SK-N-MC (cell line): Measurements from ENCODE around the gene PTPRN2.
"Not testable (repeated sequence)": the region's sequence is repeated elsewhere in the genome, so short reads cannot be mapped to it uniquely, and the experiment has no call there.

Source experiments
- DNase-seq: peaks from one replicate; pipeline ENCODE4 v3.0.0-alpha.2; 2011; ENCODE audit warnings: low read depth, low spot score
- H3K27ac ChIP-seq: fragments of 200-600 bp; sonication (generic); 2 replicates; pipeline ENCODE4 v1.5.1; 2016; ENCODE audit warnings: mixed run types
- H3K36me3 ChIP-seq: fragments of 200-600 bp; sonication (generic); 2 replicates; pipeline ENCODE4 v1.6.1; 2017; ENCODE audit warnings: antibody characterized with exemption, low read length, mixed read lengths; ENCODE audit not compliant: insufficient read depth
- H3K4me3 ChIP-seq: fragments of 200-600 bp; sonication (generic); 2 replicates; pipeline ENCODE4 v1.5.1; 2016
- H3K9ac ChIP-seq: fragments of 200-600 bp; sonication (generic); 2 replicates; pipeline ENCODE4 v1.8.0; 2017; ENCODE audit warnings: mixed run types, mixed read lengths; ENCODE audit not compliant: insufficient read length
- H3K9me3 ChIP-seq: fragments of 200-600 bp; sonication (generic); 2 replicates; pipeline ENCODE4 v1.6.1; 2017; ENCODE audit warnings: low read depth, mild to moderate bottlenecking, antibody characterized with exemption, low read length, moderate library complexity, mixed read lengths
- EZH2 ChIP-seq: fragments of 200-600 bp; sonication (generic); IDR thresholded peaks from one replicate; pipeline ENCODE4 v1.6.1; 2017; ENCODE audit warnings: antibody characterized with exemption
- FOXP2 ChIP-seq: optimal IDR thresholded peaks from 2 replicates; pipeline ENCODE3; 2011; ENCODE audit warnings: mild to moderate bottlenecking, moderate library complexity; ENCODE audit not compliant: insufficient read depth; ENCODE audit errors: extremely low read length, control extremely low read depth
- POLR2AphosphoS5 ChIP-seq: IDR thresholded peaks from 2 replicates; pipeline ENCODE4 v1.6.1; 2012; ENCODE audit warnings: mild to moderate bottlenecking, low read depth, low read length, borderline replicate concordance

Gene PTPRN2

GRCh38 chr7:157501581-157501980 lies 1086.0 kb downstream of the PTPRN2 start:
- no peaks in the 10 kb centered on the region for H3K36me3 ChIP-seq
- H3K9ac ChIP-seq: no peak overlapping the region
- H3K9me3 ChIP-seq: no peaks in the 10 kb centered on the region
- no peak for DNase-seq
- no peak overlapping the region for H3K27ac ChIP-seq
- TF ChIP-seq EZH2 (no peak), POLR2AphosphoS5 (no peak), FOXP2 (no peak)
- H3K4me3 ChIP-seq: no peak overlapping the region

GRCh38 chr7:157500989-157501540 lies 1086.6 kb downstream of the PTPRN2 start:
- H3K9me3 ChIP-seq, H3K36me3 ChIP-seq, H3K9ac ChIP-seq, H3K4me3 ChIP-seq, H3K27ac ChIP-seq, DNase-seq: not testable (repeated sequence)

- TF ChIP-seq FOXP2: no peak
- TF ChIP-seq POLR2AphosphoS5: no peak
- TF ChIP-seq EZH2: no peak
- H3K9me3 ChIP-seq: no peaks in the 10 kb centered on the region
- no peak for DNase-seq
- H3K4me3 ChIP-seq: no peak overlapping the region
- no peaks in the 10 kb centered on the region for H3K36me3 ChIP-seq
- no peak overlapping the region for H3K9ac ChIP-seq
- H3K27ac ChIP-seq: no peak overlapping the region
These were observed 1087.3 kb downstream of the PTPRN2 start for GRCh38 chr7:157500171-157500960.

DNA sequence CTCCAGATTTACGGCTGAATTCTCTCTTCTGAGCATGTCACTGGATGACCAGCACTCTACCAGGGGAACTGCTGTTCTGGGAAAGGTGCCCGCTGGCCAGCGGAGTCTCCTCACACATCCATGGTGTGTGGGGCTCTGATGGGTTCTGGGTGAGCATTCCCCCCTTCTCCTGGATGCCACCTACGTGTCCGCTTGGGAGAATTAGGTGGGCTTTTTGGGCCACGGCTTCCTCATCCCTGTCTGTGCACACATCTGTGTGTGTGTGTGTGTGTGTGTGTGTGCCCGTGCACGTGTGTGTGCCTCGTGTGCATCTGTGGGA lies 1087.8 kb downstream of the PTPRN2 start:
- Histone ChIP-seq H3K9me3 (no peaks in the 10 kb centered on the region), H3K9ac (no peak overlapping the region), H3K4me3 (no peak overlapping the region), H3K36me3 (no peaks in the 10 kb centered on the region), H3K27ac (no peak overlapping the region)
- no peak for DNase-seq
- TF ChIP-seq EZH2 (no peak), POLR2AphosphoS5 (no peak), FOXP2 (no peak)

- Histone ChIP-seq H3K36me3 (no peaks in the 10 kb centered on the region), H3K4me3 (no peak overlapping the region), H3K27ac (no peak overlapping the region), H3K9me3 (no peaks in the 10 kb centered on the region), H3K9ac (no peak overlapping the region)
- no peak for TF ChIP-seq FOXP2
- TF ChIP-seq POLR2AphosphoS5: no peak
- TF ChIP-seq EZH2: no peak
- no peak for DNase-seq
These were observed 1088.3 kb downstream of the PTPRN2 start for GRCh38 chr7:157499121-157499834.

DNA sequence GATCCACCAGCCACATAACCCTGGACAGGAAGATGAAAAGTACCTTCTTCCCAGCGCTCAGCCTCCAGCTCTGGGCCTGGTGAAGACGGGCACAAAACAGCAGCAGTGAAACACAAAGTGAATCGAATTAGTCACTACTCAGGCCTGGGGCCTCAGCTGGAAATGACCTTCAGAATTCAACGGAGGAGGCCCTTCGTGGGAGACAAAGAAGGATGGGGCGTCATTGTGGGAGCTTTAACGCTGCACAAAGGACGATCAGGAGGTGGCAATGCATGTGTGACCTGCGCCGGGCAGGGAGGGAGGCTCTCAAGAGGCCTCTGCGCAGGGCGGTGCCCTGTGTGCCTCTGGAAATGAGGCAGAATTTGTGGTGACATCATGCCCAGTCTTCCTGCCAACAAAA lies 1089.0 kb downstream of the PTPRN2 start:
- no peak for DNase-seq
- no peaks in the 10 kb centered on the region for H3K36me3 ChIP-seq
- H3K4me3 ChIP-seq: no peak overlapping the region
- TF ChIP-seq EZH2 (no peak), POLR2AphosphoS5 (no peak), FOXP2 (no peak)
- no peaks in the 10 kb centered on the region for H3K9me3 ChIP-seq
- H3K27ac ChIP-seq: no peak overlapping the region
- H3K9ac ChIP-seq: no peak overlapping the region

- no peak for TF ChIP-seq POLR2AphosphoS5
- TF ChIP-seq FOXP2: no peak
- TF ChIP-seq EZH2: no peak
- Histone ChIP-seq H3K27ac (no peak overlapping the region), H3K9me3 (no peaks in the 10 kb centered on the region), H3K36me3 (no peaks in the 10 kb centered on the region), H3K4me3 (no peak overlapping the region), H3K9ac (no peak overlapping the region)
- no peak for DNase-seq
These were observed 1089.6 kb downstream of the PTPRN2 start for GRCh38 chr7:157497744-157498651.

DNA sequence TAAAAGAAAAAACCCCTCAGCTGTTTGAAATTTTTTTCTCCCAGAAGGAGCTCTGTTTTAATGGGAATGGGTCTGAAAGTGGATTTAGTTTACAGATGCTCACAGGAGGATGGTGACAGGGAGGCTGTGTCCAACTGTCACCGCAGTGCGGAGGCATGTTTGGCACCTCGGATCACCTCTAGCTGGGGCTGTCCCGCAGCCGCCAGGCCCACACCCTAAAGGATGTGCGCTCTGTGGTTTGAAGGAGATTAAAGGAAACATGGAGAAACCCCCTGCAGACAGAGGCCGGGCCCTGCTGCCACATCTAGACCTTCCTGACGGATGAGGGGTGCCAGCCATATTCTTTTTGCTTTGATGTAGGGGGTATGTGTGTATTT lies 1090.3 kb downstream of the PTPRN2 start:
- no peak for DNase-seq
- TF ChIP-seq POLR2AphosphoS5: no peak
- no peak for TF ChIP-seq FOXP2
- TF ChIP-seq EZH2: no peak
- Histone ChIP-seq H3K9ac (no peak overlapping the region), H3K27ac (no peak overlapping the region), H3K36me3 (no peaks in the 10 kb centered on the region), H3K9me3 (no peaks in the 10 kb centered on the region), H3K4me3 (no peak overlapping the region)
